Renal pelvis (tissue), 4 donors: Measurements from ENCODE around the gene SORCS1. TPM values are rescaled to one million over a fixed set of nuclear protein-coding genes. Genes with fewer than 3 reads are reported as not detected.

Source experiments
- DNase-seq: peaks from one replicate; pipeline ENCODE4 v3.0.0-alpha.2; 2013
- polyA plus RNA-seq, 3 donors: library from polyadenylated mRNA; unstranded; fragments of 120-200 nt; gene quantifications; one replicate each; pipeline ENCODE4 v1.2.1, GENCODE V29; 2013; ENCODE audit not compliant: insufficient read length in 3 of 3

The SORCS1 gene
- polyA plus RNA-seq, 3 donors, result 9.9 to 17.5 (median 14.5) TPM

DNA sequence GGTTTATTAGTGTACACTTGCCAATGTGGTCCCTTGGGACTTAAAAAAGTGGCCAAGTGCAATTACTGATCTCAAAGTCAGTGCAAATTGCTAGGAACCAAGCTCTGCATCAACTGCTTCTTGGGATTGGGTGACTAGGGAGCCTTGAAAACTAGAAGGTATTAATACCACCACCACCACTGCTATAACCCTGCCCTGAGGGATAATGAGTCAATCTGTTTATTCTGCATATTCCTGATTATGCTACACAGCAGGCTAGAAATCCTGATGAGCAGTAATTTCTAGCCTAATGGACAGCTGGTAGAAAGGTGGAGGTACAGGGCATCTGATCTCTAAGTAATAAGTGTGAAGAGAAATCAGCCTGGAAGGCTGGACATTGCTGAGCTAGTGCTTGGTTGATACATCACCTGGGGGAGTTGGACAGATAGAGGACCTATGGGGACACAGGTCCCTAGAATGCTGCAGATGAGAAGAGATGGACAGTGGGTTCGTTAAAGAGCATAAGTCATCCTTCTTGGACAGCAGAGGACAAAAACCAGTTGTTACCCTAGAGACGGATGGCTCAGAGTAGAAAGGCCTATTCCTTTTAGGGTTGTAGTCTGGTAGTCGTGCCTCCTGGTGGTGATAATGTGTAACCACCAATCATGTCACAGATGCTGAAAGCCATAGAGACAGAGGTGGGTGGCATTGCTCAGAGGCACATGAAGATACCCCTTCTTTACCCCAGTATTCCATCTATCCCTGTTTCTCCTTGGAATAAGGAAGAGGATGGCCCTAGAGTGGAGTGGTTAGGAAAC, 554.8 kb downstream of the SORCS1 start:
- no peak for DNase-seq

DNA sequence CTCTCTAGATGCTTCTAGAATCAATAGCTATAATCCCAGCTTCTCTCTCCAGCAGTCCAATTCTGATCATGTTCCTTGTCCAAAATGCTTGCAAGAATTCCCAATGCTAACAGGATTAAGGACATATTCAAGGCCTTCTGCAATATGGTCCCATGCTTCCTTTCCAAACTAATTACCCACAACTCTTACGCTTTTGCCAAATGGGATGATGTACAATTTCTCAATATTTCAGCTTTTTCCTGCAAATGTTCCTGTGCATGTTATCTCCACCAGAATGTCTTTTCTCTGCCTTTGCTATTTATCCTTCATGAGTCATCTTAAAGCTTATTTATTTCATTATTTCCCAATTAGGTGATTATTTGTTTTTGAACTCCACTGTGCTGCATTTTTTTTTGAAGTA, 556.4 kb downstream of the SORCS1 start:
- DNase-seq, result no peak

DNA sequence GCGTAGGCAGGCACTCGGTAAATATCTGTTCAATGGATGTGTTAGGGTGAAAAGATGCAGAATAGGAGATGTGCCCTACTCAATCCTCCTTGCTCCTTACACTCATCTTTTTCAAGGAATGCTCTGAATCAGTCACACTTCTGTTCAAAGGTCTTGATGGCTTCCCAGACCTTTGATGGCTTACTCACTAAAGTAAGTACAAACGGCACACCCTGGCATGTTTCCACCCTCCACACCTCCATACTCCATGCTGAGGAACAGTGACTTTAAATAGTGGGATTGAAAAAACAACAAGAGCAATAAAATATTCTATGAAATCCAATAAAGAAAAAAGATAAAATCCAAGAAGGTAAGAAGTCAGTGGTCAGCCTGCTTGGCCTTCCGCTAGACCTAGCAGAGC, 569.2 kb downstream of the SORCS1 start:
- no peak for DNase-seq

DNA sequence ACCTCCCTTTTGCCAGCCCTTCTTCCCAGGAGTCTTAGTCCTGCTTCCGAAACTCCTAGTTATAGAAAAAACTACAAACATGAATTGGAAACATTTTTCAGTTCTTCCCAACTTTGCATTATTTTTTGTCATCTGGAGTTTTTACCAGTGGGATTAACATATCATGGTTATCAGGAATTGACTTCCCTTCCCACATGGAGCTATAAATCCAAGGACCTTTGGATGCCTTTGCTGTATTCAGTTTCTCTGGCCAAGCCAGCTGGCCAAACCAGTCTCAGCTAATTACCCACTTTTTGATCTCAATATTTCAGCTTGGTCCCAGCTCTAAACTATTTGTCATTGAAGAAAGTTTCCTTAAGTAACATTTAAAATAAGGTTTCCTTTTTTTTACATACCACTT, 570.6 kb downstream of the SORCS1 start:
- no peak for DNase-seq

DNA sequence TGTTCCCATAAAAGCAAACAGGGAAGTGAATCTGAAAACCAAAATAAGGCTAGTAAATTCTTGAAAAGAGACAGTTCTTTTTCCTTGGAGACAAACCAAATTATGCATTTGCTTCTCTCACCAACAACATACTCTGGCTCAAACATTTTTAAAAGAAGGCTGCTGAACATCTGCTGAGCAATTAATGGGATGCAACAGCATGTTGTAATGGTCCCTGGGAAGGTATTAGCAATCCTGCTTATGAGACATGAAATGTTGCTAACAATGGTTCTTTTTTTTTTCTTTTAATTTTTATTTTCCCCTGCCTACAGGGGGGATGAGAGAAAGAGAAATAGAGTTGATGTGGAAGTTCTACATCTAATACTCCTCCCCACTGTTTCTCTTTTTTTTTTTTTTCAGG, 572.1 kb downstream of the SORCS1 start:
- DNase-seq, result no peak

DNA sequence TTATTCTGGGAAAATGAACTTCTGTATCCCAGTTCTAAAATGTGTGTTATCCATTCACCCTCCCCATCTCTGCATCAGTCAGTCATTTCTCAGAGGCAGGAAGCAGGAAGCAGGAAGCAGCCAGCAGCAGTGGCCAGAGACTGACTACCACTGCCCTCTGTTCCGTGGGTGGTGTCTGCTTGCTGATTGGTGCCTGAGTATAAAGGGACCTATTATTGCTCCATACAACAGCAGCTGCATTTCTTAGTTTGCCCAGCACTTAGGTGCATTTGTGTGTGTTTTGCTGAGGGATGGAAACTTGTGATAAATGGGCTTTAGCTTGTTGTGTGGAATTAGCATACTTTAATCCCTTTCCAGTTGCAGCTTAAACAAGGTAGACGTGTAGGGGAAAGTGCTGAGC, 582.2 kb downstream of the SORCS1 start:
- DNase-seq, result no peak

DNA sequence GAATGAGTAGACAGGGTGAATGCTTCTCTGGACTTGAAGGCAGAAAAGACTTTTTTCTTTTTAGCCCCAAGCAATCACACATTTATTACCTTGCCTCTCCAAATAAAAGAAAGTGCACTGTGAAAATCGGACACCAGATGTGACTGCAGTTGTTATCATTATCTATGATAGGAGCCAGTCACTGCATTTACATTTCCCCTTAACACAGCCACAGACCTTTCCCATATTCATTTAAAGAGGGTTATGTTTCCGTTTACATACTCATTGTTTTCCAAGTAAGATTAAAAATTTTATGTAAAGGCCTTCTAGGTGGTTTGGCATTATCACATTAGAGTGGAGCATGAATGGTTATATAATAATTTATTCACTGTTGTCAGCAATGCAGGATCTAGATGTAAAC, 586.8 kb downstream of the SORCS1 start:
- no peak for DNase-seq

DNA sequence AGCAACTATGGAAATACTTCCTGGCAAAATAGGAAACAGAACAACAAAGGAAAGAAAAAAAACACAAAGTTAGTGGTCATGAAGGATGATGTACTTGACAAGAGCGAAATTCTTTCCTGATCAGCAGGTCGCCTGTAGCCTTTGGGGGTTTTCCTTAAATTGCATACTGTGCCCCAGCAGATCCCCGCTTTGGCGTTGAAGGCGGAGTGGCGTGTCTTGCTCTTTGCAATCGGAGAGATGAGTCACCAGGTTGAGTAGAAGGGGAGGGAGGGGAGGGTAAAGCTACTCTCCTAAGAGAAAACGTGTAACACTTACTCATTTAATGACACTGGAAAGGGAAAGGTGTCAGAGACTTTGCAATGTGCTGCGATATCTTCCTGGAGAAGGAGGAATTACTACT, 587.2 kb downstream of the SORCS1 start:
- no peak for DNase-seq

DNA sequence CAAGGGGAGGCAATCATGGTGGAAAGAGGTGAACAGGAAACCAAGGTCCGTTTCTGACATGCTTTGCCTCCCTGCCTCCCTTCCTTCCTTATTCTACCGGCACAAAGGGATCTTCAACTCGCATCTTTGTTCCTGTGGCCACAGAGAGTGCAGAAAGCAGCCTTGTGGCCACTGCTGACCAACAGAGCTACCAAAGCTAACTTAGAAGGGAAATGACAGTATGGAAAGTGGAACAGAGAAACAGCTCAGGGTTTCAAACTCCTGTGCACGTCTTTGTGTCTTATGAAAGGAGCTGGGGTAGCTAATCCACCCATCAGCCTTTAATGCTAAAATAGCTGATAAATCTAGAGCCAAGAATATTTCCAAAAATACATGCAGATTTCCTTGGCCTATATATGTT, 588.0 kb downstream of the SORCS1 start:
- DNase-seq, result no peak

DNA sequence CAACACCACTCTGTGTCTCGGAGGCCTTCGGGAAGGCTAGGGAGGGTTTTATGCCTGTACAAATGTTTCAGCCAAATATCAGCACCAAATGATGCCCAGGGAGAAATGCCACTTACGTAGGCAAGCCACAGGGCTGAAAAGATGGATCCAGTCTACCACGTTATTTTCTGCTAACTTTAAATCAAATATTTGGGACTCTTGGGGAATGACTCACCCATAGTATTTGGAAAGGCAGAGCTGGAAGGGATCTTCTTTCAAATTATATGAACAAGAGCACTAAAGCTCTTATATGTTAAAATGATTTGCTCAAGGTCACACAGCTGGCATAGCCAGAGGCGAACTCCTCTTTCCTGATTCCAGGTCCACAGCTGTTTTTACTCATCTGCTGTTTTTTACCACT, 591.4 kb downstream of the SORCS1 start:
- DNase-seq, result no peak

DNA sequence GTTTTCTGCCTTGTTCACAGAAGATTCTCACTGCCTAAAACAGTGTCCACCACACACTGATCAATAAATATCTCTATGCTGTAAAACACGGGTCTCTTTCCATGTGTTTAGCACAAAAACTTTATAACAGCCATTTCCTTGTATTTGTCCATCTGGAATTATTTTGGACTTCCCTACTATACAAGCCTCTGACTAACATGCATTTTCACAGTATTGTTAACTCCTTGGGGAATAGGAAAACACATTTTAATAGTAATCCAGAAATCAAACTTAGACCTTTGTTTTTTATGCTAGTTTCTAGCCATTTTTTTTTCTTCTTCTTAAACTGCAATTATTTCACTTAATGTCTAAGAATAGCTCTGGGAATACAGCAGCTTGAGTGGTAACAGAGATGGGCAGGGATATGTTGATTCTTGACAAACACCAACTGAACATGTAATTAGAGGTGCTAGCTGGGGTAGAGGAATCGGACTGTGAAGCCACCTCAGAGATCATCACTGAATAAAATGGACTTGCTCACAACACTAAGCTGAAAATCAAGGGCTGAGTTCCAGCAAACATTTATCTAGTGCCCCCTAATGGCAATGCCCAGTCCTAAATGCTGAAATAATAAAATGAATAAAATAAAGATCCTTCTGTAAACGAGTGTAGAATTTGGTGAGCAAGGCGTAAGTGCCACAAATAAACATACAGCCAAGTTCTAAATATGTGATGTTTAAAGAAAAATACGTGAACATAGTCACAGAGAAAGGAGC, 593.1 kb downstream of the SORCS1 start:
- peak; percentile 16 for DNase-seq

DNA sequence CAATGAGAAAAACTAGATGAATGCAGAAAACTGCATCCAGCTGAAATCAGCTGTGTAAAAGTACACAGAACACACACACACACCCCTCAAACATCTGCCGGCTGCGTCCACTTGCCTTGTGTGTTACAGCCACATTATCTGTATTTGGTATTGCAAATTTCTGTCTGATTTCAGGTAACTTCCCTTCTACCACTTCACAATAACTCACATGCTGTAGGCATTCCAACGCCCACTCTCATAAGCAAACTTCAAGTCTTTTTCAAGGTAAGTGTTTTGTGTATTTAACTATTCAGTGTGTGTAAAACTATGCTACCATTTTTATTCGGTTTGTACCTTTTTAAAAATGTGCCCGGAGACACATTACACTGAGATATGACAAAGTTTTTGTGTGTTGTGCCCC, 594.2 kb downstream of the SORCS1 start:
- no peak for DNase-seq

DNA sequence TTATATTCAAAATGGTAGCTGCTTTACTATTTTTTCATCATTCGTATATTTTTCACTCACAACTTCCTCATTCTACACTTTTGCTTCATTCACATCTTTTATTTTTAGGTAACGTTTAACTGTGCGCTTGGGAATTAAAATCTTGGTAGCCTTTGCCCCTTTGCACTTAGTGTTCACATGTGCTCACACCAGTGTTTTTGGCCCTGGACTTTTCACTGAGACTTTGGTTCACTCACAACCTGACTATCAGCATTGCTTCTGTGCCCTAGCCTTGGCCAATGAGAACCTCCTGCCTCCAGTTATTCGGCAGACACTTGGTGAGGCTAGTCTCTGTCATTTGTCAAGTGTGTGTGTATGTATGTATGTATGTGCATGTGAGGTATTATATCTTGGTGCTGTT, 596.9 kb downstream of the SORCS1 start:
- DNase-seq, result no peak

DNA sequence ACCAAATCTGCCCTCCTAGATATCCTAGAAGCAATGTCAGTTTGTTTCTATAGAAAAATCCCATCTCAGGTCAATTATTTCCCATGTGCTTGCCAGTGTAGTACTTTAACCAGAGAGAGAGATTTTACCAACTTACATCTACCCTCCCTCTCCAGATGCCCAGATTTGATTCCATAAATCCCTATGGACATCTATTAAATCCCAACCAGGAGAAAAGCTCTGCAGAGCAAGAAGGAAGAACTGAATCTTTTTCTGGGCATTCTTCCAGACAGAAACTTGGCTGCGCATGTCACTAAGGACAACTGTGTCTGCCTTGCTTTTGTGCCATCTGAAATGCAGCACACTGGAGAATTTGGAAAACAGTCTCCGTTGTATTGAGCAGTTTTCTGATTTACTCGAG, 597.6 kb downstream of the SORCS1 start:
- DNase-seq, result peak; percentile 16

DNA sequence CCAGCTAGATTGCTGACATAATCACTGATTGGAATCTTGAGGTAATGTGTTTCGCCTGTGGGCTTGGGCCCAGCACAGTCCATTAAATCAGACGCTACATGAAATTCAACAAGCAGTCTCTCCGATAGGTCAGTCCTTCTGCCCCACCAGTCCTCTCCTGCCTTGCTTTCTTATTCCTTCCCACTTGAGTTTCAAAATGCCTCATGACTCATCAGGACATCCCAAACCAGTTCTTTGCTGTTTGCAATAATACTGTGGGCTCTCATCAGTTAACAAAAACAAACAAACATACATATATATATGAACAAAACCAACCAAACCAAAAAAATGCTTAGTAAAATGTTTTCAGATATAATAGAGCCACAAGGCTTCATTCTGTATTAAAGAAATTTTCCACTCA, 599.0 kb downstream of the SORCS1 start:
- no peak for DNase-seq

DNA sequence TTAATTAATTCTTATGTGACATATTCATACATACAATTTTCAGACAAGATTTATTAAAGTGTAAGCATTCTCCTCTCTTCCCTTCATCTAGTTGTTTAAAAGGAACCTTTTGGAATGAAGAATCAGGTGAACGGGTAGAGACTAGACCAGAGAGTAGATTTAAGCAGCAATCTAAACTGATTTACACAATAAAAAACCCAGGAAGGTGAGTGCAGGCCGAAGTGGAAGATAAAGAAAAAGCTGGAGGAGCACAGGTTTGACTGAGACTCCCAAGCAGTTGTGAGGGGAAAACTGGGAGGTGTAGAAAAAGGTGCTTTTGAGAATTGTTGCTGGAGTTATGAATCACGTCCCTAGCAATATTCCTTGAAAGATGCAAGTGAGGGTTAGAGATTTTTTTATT, 601.1 kb downstream of the SORCS1 start:
- no peak for DNase-seq

DNA sequence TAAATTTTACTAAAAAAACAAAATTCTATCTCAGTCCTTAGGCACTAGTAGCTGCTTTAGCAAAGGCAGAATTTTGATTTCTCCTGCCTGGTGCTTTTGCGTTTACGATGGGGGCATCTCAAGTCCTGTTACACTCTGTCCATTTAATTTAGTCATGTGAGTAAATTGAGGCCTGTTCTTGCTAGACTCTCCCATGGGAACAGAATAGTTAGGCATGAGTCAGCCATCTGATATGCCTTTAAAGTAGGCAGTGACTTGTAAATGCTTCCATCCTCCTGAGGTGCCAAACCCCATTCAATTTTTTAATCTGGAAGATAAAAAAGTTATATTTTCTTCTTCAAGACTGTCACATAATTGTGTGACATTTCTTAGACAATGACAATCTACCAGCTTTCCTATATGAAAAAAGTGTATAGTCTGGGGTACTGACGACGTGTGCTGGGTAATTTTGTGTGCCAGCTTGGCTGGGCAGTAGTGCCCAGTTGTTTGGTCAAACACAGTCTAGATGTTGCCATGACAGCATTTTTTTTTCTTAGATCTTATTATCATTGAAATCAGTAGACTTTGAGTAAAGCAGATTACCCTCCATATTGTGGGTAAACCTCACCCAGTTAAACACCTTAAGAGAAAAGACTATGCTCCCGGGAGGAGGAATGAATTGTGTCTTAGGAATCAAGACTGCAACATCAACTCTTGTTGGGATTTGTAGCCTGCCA, 603.4 kb downstream of the SORCS1 start:
- DNase-seq, result no peak

DNA sequence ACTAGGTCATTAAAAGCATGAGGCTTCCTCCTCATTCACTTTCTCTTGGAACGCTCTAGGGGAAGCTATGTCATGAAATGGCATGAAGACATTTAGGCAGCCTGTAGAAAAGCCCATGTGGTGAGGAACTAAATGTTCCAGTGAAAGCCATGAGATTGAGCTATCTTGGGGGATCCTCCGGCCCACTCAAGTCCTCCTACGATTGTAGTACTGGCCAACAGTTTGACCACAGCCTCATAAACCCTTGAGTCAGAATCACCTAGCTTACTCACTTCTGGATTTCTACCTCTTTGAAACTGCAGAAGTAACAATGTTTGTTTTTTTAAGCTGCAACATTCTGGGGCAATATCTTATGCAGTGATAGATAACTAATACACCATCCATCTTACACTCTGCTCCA, 605.1 kb downstream of the SORCS1 start:
- DNase-seq, result no peak

DNA sequence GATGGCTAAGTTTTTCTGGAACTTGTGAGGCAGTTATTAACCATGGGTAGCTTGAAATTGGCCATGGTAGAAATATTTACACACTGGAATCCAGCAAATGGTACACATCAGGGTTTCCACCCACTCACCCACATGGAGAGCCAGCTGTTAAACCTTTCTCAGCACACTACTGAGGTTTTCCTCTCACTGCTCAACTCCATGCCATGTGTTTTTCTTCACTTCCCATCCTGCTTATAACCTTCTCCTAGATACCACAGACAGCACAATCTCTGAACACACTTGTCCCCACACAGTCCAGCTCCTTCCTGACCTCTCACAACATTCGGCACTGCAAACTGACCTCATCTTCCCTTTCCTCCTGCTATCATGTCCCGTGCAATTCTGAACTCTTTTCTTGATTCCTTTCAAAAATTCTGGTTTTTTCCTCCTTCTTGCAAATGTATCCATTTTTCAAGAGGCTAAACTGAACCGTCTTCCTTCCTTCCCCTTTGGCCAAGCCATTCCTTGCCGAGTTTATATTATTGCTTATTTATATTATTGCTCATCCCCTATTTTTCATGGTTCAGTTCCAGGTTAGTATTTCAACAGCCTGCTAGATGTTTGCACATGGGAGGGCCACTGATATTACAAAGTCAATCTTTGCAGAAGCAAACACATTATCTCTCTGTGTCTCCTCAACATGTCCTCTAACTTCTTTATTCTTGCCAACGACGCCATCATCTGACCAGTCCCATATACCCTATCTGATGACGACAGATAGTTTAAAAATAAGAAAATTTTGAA, 606.4 kb downstream of the SORCS1 start:
- DNase-seq, result no peak

DNA sequence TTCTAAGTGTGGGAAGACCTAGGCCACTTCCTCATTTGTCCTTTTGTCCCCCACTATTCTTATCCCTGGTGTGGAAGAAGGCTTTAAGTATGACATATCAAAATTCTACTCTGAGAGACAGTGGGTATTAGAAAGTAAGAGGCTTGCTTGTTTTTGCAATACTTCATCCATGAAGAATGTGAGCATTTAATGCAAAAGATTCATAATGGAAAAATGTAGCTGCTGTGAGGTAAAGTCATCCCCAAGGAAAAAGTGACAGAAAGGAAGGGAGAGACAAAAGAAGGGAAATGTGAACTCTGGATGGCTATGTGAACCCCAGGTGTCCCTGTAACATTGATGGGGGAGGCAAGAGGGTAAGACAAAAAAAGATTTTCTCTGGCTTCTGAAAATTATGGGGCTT, 607.5 kb downstream of the SORCS1 start:
- DNase-seq, result no peak

DNA sequence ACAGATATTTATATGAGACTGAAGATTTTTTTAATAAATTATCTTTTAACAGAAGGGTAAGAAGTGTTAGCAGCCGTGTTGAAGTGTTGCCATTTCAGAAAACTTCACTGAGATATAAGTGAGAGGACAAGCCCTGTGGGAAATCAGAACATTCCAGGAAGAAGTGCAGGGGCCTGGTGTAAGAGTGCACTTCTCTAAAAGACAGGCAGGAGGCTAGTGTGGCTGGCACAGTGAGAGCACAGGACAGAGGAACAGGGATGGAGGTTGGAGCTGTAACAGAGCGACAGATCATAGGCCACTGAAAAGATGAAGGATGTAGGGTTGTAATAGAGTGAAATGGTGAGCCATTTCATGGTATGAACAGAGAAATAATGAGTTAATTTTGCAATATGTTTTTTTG, 608.9 kb downstream of the SORCS1 start:
- DNase-seq, result no peak

DNA sequence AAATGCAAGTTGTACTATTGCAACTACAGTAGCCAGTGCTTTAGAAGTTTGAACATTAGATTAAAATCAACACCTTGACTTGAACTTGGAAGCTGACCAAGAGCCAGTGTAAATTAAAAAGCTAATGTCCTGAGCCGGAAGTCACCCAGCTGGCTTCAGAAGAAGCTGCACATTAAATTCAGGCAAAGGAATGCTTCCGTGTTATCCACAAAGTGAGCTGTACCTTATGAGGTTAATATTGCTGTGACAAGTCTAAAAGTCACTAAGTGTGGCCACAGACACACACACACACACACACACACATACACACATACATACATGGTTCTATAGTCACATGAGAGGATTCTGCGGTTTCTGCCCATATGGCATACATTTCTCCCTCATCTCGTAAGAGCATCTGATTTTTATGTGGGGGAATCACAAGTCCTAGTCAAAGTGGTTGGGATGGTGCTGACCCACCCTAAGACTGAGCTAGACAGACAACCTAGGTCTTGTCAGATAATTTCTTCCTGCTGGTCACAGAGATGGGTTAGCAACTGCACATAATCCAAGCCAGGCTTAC, 612.9 kb downstream of the SORCS1 start:
- no peak for DNase-seq
